Adrenal gland (tissue), 12 donors: ENCODE measurements around the gene GRIA3. TPM values are rescaled to one million over a fixed set of nuclear protein-coding genes. Genes with fewer than 3 reads are reported as not detected.

Experiments used
- DNase-seq, 7 donors: peaks; one replicate each; pipeline ENCODE4 v3.0.0-alpha.2; 2019 to 2020
- H3K27ac ChIP-seq, 5 donors: fragments of 200-600 bp; sonication (generic) in 4 of 5; 1 replicate in 3 of 5; 2 replicates in 2 of 5; pipeline versions ENCODE4 v1.5.1 to v1.8.0; 2016 to 2020; ENCODE audit warnings: mild to moderate bottlenecking in 1 of 5
- H3K27me3 ChIP-seq: fragments of 200-600 bp; 2 replicates; pipeline ENCODE4 v1.8.0; 2021
- H3K36me3 ChIP-seq, 2 donors: fragments of 200-600 bp; replicated peaks in 1 of 2; 1 replicate in 1 of 2; 2 replicates in 1 of 2; pipeline versions ENCODE4 v1.5.1 to v1.8.0; 2018 to 2022
- H3K4me1 ChIP-seq, 2 donors: fragments of 200-600 bp; replicated peaks in 1 of 2; 1 replicate in 1 of 2; 2 replicates in 1 of 2; pipeline versions ENCODE4 v1.5.1 to v1.8.0; 2018 to 2021
- H3K4me3 ChIP-seq, 4 donors: fragments of 200-600 bp; sonication (generic) in 3 of 4; one replicate each; pipeline ENCODE4 v1.5.1; 2016 to 2018
- H3K9me3 ChIP-seq, 3 donors: fragments of 200-600 bp; sonication (generic) in 1 of 3; replicated peaks in 1 of 3; 1 replicate in 2 of 3; 2 replicates in 1 of 3; pipeline versions ENCODE4 v1.5.1 to v1.8.0; 2016 to 2021
- POLR2A ChIP-seq, 2 donors: fragments of 450-650 bp; IDR thresholded peaks; one replicate each; pipeline ENCODE4 v1.6.1; 2017; ENCODE audit warnings: antibody characterized with exemption in 2 of 2, mild to moderate bottlenecking in 2 of 2, moderate library complexity in 1 of 2
- WGBS, 4 donors: extraction: QIAGEN DNeasy Blood & Tissue Kit in 2 of 4; methylation state at CpG; one replicate each; pipeline versions ENCODE4 v1.1.5 to v1.1.7; 2013 to 2017; 5-methylcytosine and 5-hydroxymethylcytosine counted together
- intact Hi-C, 2 donors: fragments of 100-400 bp; cut with DNase I; formaldehyde crosslinking; loops; one replicate each; pipeline versions ENCODE4 v1.14.1 to v1.15.0; 2022 to 2023
- polyA plus RNA-seq, 3 donors: library from polyadenylated mRNA; stranded (reverse); fragments of 200-250 nt in 2 of 3; fragments of 350-450 nt in 1 of 3; fragmentation: Illumina TruSeq in 1 of 3; extraction: RNeasy Lipid Tissue Mini Kit (QIAGEN cat#74804) in 1 of 3; gene quantifications; one replicate each; pipeline ENCODE4 v1.2.3, GENCODE V29; 2013 to 2014
- total RNA-seq, 9 donors: library from RNA; depleted of rRNA in 4 of 9; stranded (reverse); fragments of >200 nt in 4 of 9; fragments of 120-200 nt in 1 of 9; fragmentation: NEBNext Ultra II Directional in 1 of 9; extraction: Animal tissue kit (Norgen Biotek cat#: 25700) in 1 of 9; gene quantifications; one replicate each; pipeline versions ENCODE4 v1.1.0 to v1.2.4, GENCODE V29; 2013 to 2023
- TF ChIP-seq, protein P1 (sequence below), 6 experiments: fragments of 450-650 bp in 4 of 6; fragments of 200-600 bp in 2 of 6; sonication (generic) in 1 of 6; IDR thresholded peaks; 1 replicate in 5 of 6; 2 replicates in 1 of 6; pipeline versions ENCODE4 v1.5.1 to v1.8.0; 2016 to 2021; ENCODE audit warnings: antibody characterized with exemption in 6 of 6, mild to moderate bottlenecking in 2 of 6, moderate library complexity in 1 of 6
- donor health status: healthy with polysubstance abuse.
- donor health status: Bipolar disorder and iron deficiency.
- donor health status: DM: yes; HTN: yes; CAD: no.
- donor health status: DM: no; HTN: no; CAD: no.
- donor health status: DM: no; HTN: no; CAD: no.
- donor health status: DM: yes; HTN: yes; CAD: no.

GRIA3 gene
- total and polyA plus RNA-seq, 12 donors, result 9.1 to 51.9 (median 21.1) TPM

DNA sequence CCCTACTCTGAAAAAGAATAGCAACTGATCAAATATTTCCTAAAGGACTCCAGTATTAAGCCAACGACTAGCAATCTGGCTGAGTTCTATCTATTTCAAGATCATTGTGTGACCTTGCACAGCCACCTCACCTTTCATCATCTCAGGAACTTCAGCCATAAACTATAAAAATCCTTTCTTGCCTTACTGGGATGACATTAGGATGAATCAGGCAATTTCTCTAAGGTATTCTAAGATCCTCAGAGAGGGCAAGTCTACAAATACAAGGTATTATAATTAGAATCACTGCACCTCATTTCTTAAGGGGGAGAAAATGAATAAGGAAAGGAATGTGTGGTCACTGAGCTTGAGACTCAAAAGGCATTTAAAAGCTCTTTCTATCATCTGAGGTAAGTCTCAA is 152.6 kb downstream of the GRIA3 start:
- TF ChIP-seq POLR2A (IDR thresholded peaks at IDR 0.05), result no peak
- TF ChIP-seq, protein P1, sequence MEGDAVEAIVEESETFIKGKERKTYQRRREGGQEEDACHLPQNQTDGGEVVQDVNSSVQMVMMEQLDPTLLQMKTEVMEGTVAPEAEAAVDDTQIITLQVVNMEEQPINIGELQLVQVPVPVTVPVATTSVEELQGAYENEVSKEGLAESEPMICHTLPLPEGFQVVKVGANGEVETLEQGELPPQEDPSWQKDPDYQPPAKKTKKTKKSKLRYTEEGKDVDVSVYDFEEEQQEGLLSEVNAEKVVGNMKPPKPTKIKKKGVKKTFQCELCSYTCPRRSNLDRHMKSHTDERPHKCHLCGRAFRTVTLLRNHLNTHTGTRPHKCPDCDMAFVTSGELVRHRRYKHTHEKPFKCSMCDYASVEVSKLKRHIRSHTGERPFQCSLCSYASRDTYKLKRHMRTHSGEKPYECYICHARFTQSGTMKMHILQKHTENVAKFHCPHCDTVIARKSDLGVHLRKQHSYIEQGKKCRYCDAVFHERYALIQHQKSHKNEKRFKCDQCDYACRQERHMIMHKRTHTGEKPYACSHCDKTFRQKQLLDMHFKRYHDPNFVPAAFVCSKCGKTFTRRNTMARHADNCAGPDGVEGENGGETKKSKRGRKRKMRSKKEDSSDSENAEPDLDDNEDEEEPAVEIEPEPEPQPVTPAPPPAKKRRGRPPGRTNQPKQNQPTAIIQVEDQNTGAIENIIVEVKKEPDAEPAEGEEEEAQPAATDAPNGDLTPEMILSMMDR (IDR thresholded peaks at IDR 0.05), result no peak
- intact Hi-C loops, result no loop called here
- H3K9me3 ChIP-seq, result no peaks in the 10 kb centered on the region
- H3K4me1 ChIP-seq, result no peaks in the 10 kb centered on the region
- H3K27ac ChIP-seq, result no peak overlapping the region
- no peak overlapping the region for H3K4me3 ChIP-seq
- DNase-seq, result peak in 1 of 7 donors; percentile 1
- H3K36me3 ChIP-seq, result no peaks in the 10 kb centered on the region
- 33 to 49% (median 37%) methylated on average over 1 of the region's 1 CpG for WGBS, 4 donors
- no peaks in the 10 kb centered on the region for H3K27me3 ChIP-seq

DNA sequence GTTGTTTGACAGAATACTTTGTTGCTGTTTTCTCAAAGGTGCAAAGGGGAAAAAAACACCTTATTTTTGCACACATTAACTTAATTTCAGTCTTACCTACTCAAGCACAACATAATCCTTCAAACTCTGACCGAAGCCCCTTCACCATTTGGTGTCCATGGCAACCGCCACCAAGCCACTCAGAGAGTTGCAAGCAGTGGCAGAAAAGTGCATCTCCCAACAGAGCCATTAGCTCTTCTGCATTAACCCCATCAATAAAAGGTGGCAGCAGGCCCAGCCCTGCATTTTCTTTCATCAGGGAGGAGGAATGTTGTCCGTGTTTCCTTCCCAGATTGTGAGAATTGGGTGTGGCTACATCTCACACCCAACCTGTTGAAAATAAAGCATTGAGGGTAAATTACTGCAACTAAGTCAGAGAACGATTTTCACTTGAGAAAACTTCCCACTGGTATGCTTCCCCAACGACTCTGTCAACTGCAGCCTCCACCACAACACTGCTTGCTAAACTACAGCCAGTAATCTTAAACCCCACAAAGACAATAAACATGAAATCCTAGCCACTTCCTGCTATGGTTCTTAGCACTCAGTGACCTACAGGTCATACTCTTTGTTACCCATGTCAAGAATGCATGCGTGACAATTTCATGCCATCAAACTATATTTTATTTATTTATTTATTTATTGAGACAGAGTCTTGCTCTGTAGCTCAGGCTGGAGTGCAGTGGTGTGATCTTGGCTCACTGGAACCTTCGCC is 154.0 kb downstream of the GRIA3 start:
- Histone ChIP-seq H3K9me3 (no peaks in the 10 kb centered on the region), H3K36me3 (no peaks in the 10 kb centered on the region), H3K4me3 (no peak overlapping the region), H3K27me3 (no peaks in the 10 kb centered on the region), H3K27ac (no peak overlapping the region), H3K4me1 (no peaks in the 10 kb centered on the region)
- DNase-seq, result no peak
- 60 to 78% (median 68%) methylated on average over 7 of the region's 7 CpGs for WGBS, 4 donors
- intact Hi-C loops, result no loop called here
- TF ChIP-seq, protein P1 (IDR thresholded peaks at IDR 0.05), result no peak
- no peak for TF ChIP-seq POLR2A (IDR thresholded peaks at IDR 0.05)

DNA sequence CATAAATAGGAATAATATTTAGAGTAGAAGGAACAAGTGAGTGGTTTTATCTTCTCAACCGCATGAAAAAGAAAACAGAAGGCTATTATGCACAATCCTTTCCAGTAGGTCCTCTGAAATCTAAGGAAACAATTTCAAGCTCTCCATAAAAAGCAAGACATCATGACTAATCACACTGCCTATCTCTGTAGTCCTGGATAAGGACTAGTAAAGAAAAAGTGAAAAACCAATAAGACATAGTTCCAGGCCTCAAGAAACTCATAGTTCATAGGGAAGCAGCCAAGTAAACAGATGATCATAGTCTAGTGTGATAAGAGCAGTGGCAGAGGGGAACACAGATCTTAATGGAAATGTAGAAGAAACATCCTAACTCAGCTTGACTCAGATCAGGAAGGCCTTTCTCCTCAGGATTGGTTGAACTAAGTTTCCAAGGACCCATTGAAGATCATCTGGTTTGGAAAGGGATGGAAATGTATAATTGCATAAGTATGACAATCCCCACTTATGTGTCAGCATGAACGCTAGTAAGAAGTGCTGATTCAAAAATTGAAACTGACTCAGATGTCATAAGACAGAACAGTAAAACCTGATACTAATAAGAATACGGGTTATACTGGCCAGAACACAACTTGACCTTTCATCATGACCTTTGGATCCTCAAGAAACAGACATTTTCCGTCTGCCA is 155.3 kb downstream of the GRIA3 start:
- Histone ChIP-seq H3K9me3 (no peaks in the 10 kb centered on the region), H3K27ac (no peak overlapping the region), H3K4me3 (no peak overlapping the region), H3K4me1 (no peaks in the 10 kb centered on the region), H3K27me3 (no peaks in the 10 kb centered on the region), H3K36me3 (no peaks in the 10 kb centered on the region)
- intact Hi-C loops, result no loop called here
- DNase-seq, result no peak
- WGBS, 4 donors, result 69 to 85% (median 75%) methylated on average over 4 of the region's 4 CpGs
- TF ChIP-seq POLR2A (IDR thresholded peaks at IDR 0.05), result no peak
- TF ChIP-seq, protein P1 (IDR thresholded peaks at IDR 0.05), result no peak

DNA sequence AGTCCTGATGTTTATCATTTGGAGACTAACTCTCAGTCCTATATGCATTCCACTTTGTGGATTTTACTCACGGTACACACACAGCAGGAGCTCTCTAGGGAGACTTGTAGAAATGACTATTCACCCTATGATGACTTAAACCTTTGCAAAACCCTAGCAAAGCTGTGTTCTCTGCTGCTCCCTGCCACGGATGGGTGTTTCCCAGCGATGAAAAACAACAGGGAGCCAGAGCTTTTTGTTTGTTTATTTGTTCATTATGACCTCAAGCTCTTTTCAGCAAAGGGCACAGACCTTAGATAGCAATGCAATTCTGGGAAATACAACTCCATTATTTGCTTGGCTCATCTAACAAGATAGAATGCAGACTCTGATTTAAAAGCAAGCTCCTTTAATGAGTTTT is 156.6 kb downstream of the GRIA3 start:
- no peaks in the 10 kb centered on the region for H3K4me1 ChIP-seq
- no peak overlapping the region for H3K27ac ChIP-seq
- TF ChIP-seq POLR2A (IDR thresholded peaks at IDR 0.05), result no peak
- TF ChIP-seq, protein P1 (IDR thresholded peaks at IDR 0.05), result no peak
- H3K36me3 ChIP-seq, result no peaks in the 10 kb centered on the region
- no peak overlapping the region for H3K4me3 ChIP-seq
- intact Hi-C loops, result no loop called here
- DNase-seq, result peak in 1 of 7 donors; percentile 15
- no peaks in the 10 kb centered on the region for H3K27me3 ChIP-seq
- H3K9me3 ChIP-seq, result no peaks in the 10 kb centered on the region
- WGBS, 4 donors, result 35 to 54% (median 51%) methylated on average over 3 of the region's 3 CpGs
